IPS-15b (cell line): ENCODE measurements around the gene GPR55.

ENCODE experiments used
- H3K27me3 ChIP-seq: one replicate; pipeline ENCODE4 v1.6.1; 2013; ENCODE audit warnings: low read length; ENCODE audit not compliant: control insufficient read depth, insufficient read depth
- H3K36me3 ChIP-seq: one replicate; pipeline ENCODE4 v1.6.1; 2013; ENCODE audit warnings: low read length; ENCODE audit not compliant: control insufficient read depth, insufficient read depth
- H3K4me1 ChIP-seq: one replicate; pipeline ENCODE4 v1.6.1; 2013; ENCODE audit warnings: mild to moderate bottlenecking, low read length; ENCODE audit not compliant: control insufficient read depth, insufficient read depth
- H3K4me3 ChIP-seq: one replicate; pipeline ENCODE4 v1.5.1; 2013; ENCODE audit warnings: low read depth, low read length
- H3K9ac ChIP-seq: one replicate; pipeline ENCODE4 v1.6.1; 2013; ENCODE audit warnings: low read depth, mild to moderate bottlenecking, low read length
- H3K9me3 ChIP-seq: one replicate; pipeline ENCODE4 v1.6.1; 2013; ENCODE audit warnings: mild to moderate bottlenecking, low read length; ENCODE audit not compliant: control insufficient read depth, insufficient read depth

Gene GPR55

GRCh38 chr2:230958820-230959756 lies 34.0 kb upstream of the GPR55 start:
- Histone ChIP-seq H3K27me3 (peaks cover 22% of the 10 kb centered on the region), H3K4me3 (no peak overlapping the region), H3K9ac (no peak overlapping the region), H3K9me3 (no peaks in the 10 kb centered on the region), H3K4me1 (no peaks in the 10 kb centered on the region), H3K36me3 (no peaks in the 10 kb centered on the region)

- no peaks in the 10 kb centered on the region for H3K36me3 ChIP-seq
- no peaks in the 10 kb centered on the region for H3K4me1 ChIP-seq
- peaks cover 22% of the 10 kb centered on the region for H3K27me3 ChIP-seq
- H3K9ac ChIP-seq, result no peak overlapping the region
- no peaks in the 10 kb centered on the region for H3K9me3 ChIP-seq
- H3K4me3 ChIP-seq, result peak overlapping the region; percentile 38
Measured at GRCh38 chr2:230957756-230958391, 32.8 kb upstream of the GPR55 start.

GRCh38 chr2:230956827-230957755 lies 32.0 kb upstream of the GPR55 start:
- H3K4me1 ChIP-seq, result no peaks in the 10 kb centered on the region
- peak overlapping the region; percentile 38 for H3K4me3 ChIP-seq
- H3K9ac ChIP-seq, result no peak overlapping the region
- H3K27me3 ChIP-seq, result peaks cover 22% of the 10 kb centered on the region
- no peaks in the 10 kb centered on the region for H3K36me3 ChIP-seq
- H3K9me3 ChIP-seq, result no peaks in the 10 kb centered on the region

GRCh38 chr2:230955163-230955737 lies 30.2 kb upstream of the GPR55 start:
- H3K4me3 ChIP-seq, result no peak overlapping the region

DNA sequence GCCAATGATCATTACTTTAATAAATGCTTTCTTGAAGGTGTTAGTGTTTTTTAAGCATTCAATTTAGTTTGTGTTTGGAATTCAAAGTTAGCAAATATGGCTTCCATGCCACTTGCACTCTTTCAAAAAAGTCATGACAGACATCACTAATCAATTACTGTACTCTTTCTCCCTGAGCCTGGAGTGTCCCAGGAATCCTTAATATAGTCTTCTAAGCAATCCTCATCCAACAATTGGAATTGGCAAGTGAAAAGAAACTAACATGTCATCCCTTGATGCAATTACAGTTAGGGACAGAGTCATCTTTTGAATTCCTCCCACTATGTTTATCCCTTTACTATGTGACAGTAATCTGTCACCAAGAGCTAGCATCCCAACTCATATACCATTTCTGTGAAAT lies 29.7 kb upstream of the GPR55 start:
- no peaks in the 10 kb centered on the region for H3K9me3 ChIP-seq

More at GRCh38 chr2:230955163-230955737, 30.2 kb upstream of the GPR55 start:
- Histone ChIP-seq H3K4me1 (no peaks in the 10 kb centered on the region), H3K27me3 (peaks cover 22% of the 10 kb centered on the region), H3K9me3 (no peaks in the 10 kb centered on the region), H3K9ac (no peak overlapping the region), H3K36me3 (no peaks in the 10 kb centered on the region)

DNA sequence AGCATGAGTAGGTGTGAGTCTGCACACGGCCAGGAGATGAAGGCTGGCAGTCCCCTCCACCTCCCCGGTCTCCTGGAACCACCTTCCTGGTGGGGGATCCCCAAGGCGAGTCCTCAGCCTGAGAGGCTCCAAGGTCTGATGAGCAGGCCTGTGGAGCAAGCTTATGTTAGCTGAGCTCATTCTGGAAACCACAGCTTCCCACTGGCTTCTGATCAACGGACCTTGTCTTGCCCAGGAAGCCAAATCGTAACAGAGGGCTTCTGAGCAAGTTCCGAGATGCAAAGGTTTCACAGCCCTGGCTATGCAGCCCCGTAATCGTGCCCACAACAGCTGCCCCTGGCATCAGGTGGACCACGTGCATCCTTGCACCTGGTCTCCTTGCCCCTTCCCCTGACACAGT lies 28.8 kb upstream of the GPR55 start:
- Histone ChIP-seq H3K4me3 (no peak overlapping the region), H3K27me3 (peaks cover 21% of the 10 kb centered on the region), H3K36me3 (no peaks in the 10 kb centered on the region), H3K9me3 (no peaks in the 10 kb centered on the region), H3K9ac (no peak overlapping the region), H3K4me1 (no peaks in the 10 kb centered on the region)

More for the DNA sequence above, 29.7 kb upstream of the GPR55 start:
- H3K36me3 ChIP-seq, result no peaks in the 10 kb centered on the region
- H3K4me1 ChIP-seq, result no peaks in the 10 kb centered on the region
- no peak overlapping the region for H3K4me3 ChIP-seq
- peaks cover 22% of the 10 kb centered on the region for H3K27me3 ChIP-seq
- no peak overlapping the region for H3K9ac ChIP-seq

- no peaks in the 10 kb centered on the region for H3K9me3 ChIP-seq
- no peaks in the 10 kb centered on the region for H3K4me1 ChIP-seq
- H3K9ac ChIP-seq, result no peak overlapping the region
- H3K4me3 ChIP-seq, result no peak overlapping the region
- H3K27me3 ChIP-seq, result peaks cover 7% of the 10 kb centered on the region
- H3K36me3 ChIP-seq, result no peaks in the 10 kb centered on the region
Measured at GRCh38 chr2:230952226-230952956, 27.3 kb upstream of the GPR55 start.

- Histone ChIP-seq H3K4me3 (no peak overlapping the region), H3K9ac (no peak overlapping the region), H3K4me1 (no peaks in the 10 kb centered on the region), H3K36me3 (no peaks in the 10 kb centered on the region), H3K27me3 (no peaks in the 10 kb centered on the region), H3K9me3 (no peaks in the 10 kb centered on the region)
Measured at GRCh38 chr2:230951396-230951795, 26.4 kb upstream of the GPR55 start.

GRCh38 chr2:230950874-230951339 lies 25.9 kb upstream of the GPR55 start:
- no peaks in the 10 kb centered on the region for H3K4me1 ChIP-seq
- H3K9ac ChIP-seq, result no peak overlapping the region
- H3K36me3 ChIP-seq, result no peaks in the 10 kb centered on the region
- no peaks in the 10 kb centered on the region for H3K27me3 ChIP-seq
- H3K4me3 ChIP-seq, result no peak overlapping the region
- H3K9me3 ChIP-seq, result no peaks in the 10 kb centered on the region

- Histone ChIP-seq H3K4me1 (no peaks in the 10 kb centered on the region), H3K36me3 (no peaks in the 10 kb centered on the region), H3K9me3 (no peaks in the 10 kb centered on the region), H3K9ac (no peak overlapping the region), H3K4me3 (no peak overlapping the region), H3K27me3 (no peaks in the 10 kb centered on the region)
Measured at GRCh38 chr2:230949966-230950873, 25.2 kb upstream of the GPR55 start.
